ENCODE data around the gene WIPF3.
"Not testable (repeated sequence)": the region's sequence is repeated elsewhere in the genome, so short reads cannot be mapped to it uniquely, and the experiment has no call there.

Gene WIPF3

GRCh38 chr7:29883462-29884398 lies 77.4 kb downstream of the WIPF3 start:
- DNase-seq = no peak

GRCh38 chr7:29884399-29885272 lies 78.3 kb downstream of the WIPF3 start:
- DNase-seq = no peak

GRCh38 chr7:29885626-29886025 lies 79.3 kb downstream of the WIPF3 start:
- DNase-seq = no peak

GRCh38 chr7:29886827-29887226 lies 80.5 kb downstream of the WIPF3 start:
- DNase-seq = no peak

GRCh38 chr7:29888006-29888405 lies 81.7 kb downstream of the WIPF3 start:
- DNase-seq = no peak

GRCh38 chr7:29889288-29889687 lies 83.0 kb downstream of the WIPF3 start:
- DNase-seq = no peak

- no peak for DNase-seq
These were observed 83.9 kb downstream of the WIPF3 start for GRCh38 chr7:29890251-29890650.

- not testable (repeated sequence) for DNase-seq
These were observed 84.5 kb downstream of the WIPF3 start for GRCh38 chr7:29890786-29891185.

- no peak for DNase-seq
These were observed 85.5 kb downstream of the WIPF3 start for GRCh38 chr7:29891766-29892165.

- no peak for DNase-seq
These were observed 85.9 kb downstream of the WIPF3 start for GRCh38 chr7:29892231-29892630.

- DNase-seq = no peak
These were observed 87.2 kb downstream of the WIPF3 start for GRCh38 chr7:29893351-29893965.

- no peak for DNase-seq
These were observed 87.9 kb downstream of the WIPF3 start for GRCh38 chr7:29894256-29894655.

GRCh38 chr7:29895559-29895958 lies 89.3 kb downstream of the WIPF3 start:
- no peak for DNase-seq

GRCh38 chr7:29896685-29897411 lies 90.5 kb downstream of the WIPF3 start:
- DNase-seq = no peak

GRCh38 chr7:29898301-29898700 lies 92.0 kb downstream of the WIPF3 start:
- no peak for DNase-seq

GRCh38 chr7:29900745-29901144 lies 94.4 kb downstream of the WIPF3 start:
- no peak for DNase-seq

- no peak for DNase-seq
These were observed 100.1 kb downstream of the WIPF3 start for GRCh38 chr7:29906200-29907022.

- no peak for DNase-seq
These were observed 107.9 kb downstream of the WIPF3 start for GRCh38 chr7:29914180-29914579.

- DNase-seq = no peak
These were observed 109.3 kb downstream of the WIPF3 start for GRCh38 chr7:29915481-29916215.

GRCh38 chr7:29917641-29918040 lies 111.3 kb downstream of the WIPF3 start:
- DNase-seq = no peak

- no peak for DNase-seq
These were observed 112.5 kb downstream of the WIPF3 start for GRCh38 chr7:29918850-29919249.

Data from activated CD4-positive, alpha-beta T cell treated with anti-CD3 and anti-CD28 coated beads, Interleukin-2, Interleukin-6, amounts not matched to agents 100 ng/mL and 50 ng/mL, durations not matched to agents 16 hours and 8 hours (primary cell).